PC-9 (cell line): Measurements from ENCODE around the gene FAM162B. TPM values are rescaled to one million over a fixed set of nuclear protein-coding genes. Genes with fewer than 3 reads are reported as not detected.
"Not testable (repeated sequence)": the region's sequence is repeated elsewhere in the genome, so short reads cannot be mapped to it uniquely, and the experiment has no call there.

Experiments used
- BruUV-seq: library from RNA; stranded (reverse); fragments of 400-500 nt; replicated peaks from 2 replicates; lab custom pipeline; 2021; lab: Mats Ljungman, UMichigan
- CTCF ChIA-PET: fragments of 300-600 bp; sonication (Branson Sonifier 250); formaldehyde crosslinking; loops from one replicate; lab custom pipeline; 2022; ENCODE audit warnings: antibody characterized with exemption; lab: Charles Lee
- POLR2A ChIA-PET: fragments of 300-600 bp; sonication (Branson Sonifier 250); formaldehyde crosslinking; loops from one replicate; lab custom pipeline; 2022; ENCODE audit warnings: antibody characterized with exemption; ENCODE audit not compliant: unreplicated experiment; lab: Charles Lee
- DNase-seq, 2 experiments: peaks; one replicate each; pipeline versions ENCODE4 v3.0.0 to v3.0.0-alpha.2; 2015 to 2022; ENCODE audit warnings: mixed read lengths in 1 of 2
- H2AFZ ChIP-seq: fragments of 200-600 bp; sonication (generic); 2 replicates; pipeline ENCODE4 v1.8.1; 2017; ENCODE audit warnings: antibody characterized with exemption
- H3F3A ChIP-seq: fragments of 200-600 bp; sonication (generic); 2 replicates; pipeline ENCODE4 v1.8.1; 2017; ENCODE audit warnings: antibody characterized with exemption, mild to moderate bottlenecking, low read depth; ENCODE audit not compliant: insufficient read depth
- H3K27ac ChIP-seq: fragments of 200-600 bp; sonication (generic); 2 replicates; pipeline ENCODE4 v1.6.1; 2016; ENCODE audit warnings: mixed run types
- H3K27me3 ChIP-seq: fragments of 200-600 bp; sonication (generic); 2 replicates; pipeline ENCODE4 v1.6.1; 2016; ENCODE audit warnings: low read depth, mixed run types; ENCODE audit not compliant: insufficient read depth
- H3K36me3 ChIP-seq: fragments of 200-600 bp; sonication (generic); 2 replicates; pipeline ENCODE4 v1.6.1; 2016; ENCODE audit warnings: low read depth, mixed run types
- H3K4me1 ChIP-seq: fragments of 200-600 bp; sonication (generic); replicated peaks from 2 replicates; pipeline ENCODE4 v1.6.1; 2016; ENCODE audit warnings: mixed run types; ENCODE audit not compliant: insufficient read depth
- H3K4me2 ChIP-seq: fragments of 200-600 bp; sonication (generic); 2 replicates; pipeline ENCODE4 v1.6.1; 2017; ENCODE audit warnings: mixed run types
- H3K4me3 ChIP-seq: fragments of 200-600 bp; sonication (generic); 2 replicates; pipeline ENCODE4 v1.6.1; 2016; ENCODE audit warnings: mixed run types
- H3K79me2 ChIP-seq: fragments of 200-600 bp; sonication (generic); 2 replicates; pipeline ENCODE4 v1.6.1; 2017; ENCODE audit warnings: low read depth, mixed run types
- H3K9me2 ChIP-seq: fragments of 200-600 bp; sonication (generic); 2 replicates; pipeline ENCODE4 v1.8.1; 2017; ENCODE audit warnings: mild to moderate bottlenecking; ENCODE audit not compliant: insufficient read depth
- H3K9me3 ChIP-seq: fragments of 200-600 bp; sonication (generic); 2 replicates; pipeline ENCODE4 v1.8.1; 2016; ENCODE audit warnings: low read depth; ENCODE audit not compliant: insufficient read depth
- H4K20me1 ChIP-seq: fragments of 200-600 bp; sonication (generic); 2 replicates; pipeline ENCODE4 v1.8.1; 2017; ENCODE audit not compliant: insufficient read depth
- CTCF ChIP-seq: fragments of 200-600 bp; sonication (generic); conservative IDR thresholded peaks from 2 replicates; pipeline ENCODE4 v1.6.1; 2017; ENCODE audit warnings: mixed run types, antibody characterized with exemption, mild to moderate bottlenecking, moderate library complexity
- EZH2 ChIP-seq: fragments of 200-600 bp; sonication (generic); IDR thresholded peaks from 2 replicates; pipeline ENCODE4 v1.8.0; 2017; ENCODE audit warnings: antibody characterized with exemption, low read depth
- intact Hi-C: fragments of 100-400 bp; cut with micrococcal nuclease; formaldehyde crosslinking; loops from one replicate; pipeline ENCODE4 v1.10.0; 2022; ENCODE audit not compliant: unreplicated experiment
- total RNA-seq: library from RNA; stranded (reverse); gene quantifications from 2 replicates; pipeline ENCODE4 v1.2.3, GENCODE V29; 2021

Gene FAM162B
- total RNA-seq, 1 experiment from 2014 or later = not detected

DNA sequence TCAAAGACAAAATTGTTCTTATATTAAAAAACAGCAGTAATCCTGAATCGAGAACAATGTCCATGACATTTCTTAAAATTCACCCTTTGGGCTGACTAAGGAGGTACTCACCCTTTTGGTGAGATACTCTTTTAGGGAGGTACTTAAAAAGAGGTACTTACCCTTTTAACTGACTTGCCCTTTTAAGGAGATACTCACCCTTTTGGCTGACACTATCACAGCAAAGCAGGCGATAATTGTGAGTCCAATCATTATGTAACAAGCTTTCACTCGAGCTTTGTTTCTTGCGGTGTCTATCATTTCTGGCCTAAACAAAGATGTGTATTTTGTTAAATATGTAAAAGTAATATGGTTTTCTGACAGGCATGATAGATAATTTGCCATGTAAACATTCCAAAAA lies 3.7 kb downstream of the FAM162B start:
- Histone ChIP-seq H3K9me2 (no peaks in the 10 kb centered on the region), H3K79me2 (no peaks in the 10 kb centered on the region), H3K36me3 (no peaks in the 10 kb centered on the region), H3K9me3 (no peaks in the 10 kb centered on the region), H3K27ac (no peak overlapping the region), H4K20me1 (no peaks in the 10 kb centered on the region), H3K4me2 (no peak overlapping the region), H3K27me3 (no peaks in the 10 kb centered on the region), H3K4me3 (no peak overlapping the region), H3F3A (no peaks in the 10 kb centered on the region), H2AFZ (no peak overlapping the region), H3K4me1 (no peaks in the 10 kb centered on the region)
- ChIA-PET CTCF (no interaction called here), POLR2A (no interaction called here)
- BruUV-seq = no TSS peak
- no peak for TF ChIP-seq EZH2
- TF ChIP-seq CTCF = no peak
- no peak for DNase-seq
- intact Hi-C loops = no loop called here

GRCh38 chr6:116745176-116745575 lies 20.3 kb downstream of the FAM162B start:
- Histone ChIP-seq H3K27me3 (no peaks in the 10 kb centered on the region), H3K27ac (no peak overlapping the region), H3K79me2 (no peaks in the 10 kb centered on the region), H3K36me3 (no peaks in the 10 kb centered on the region), H4K20me1 (no peaks in the 10 kb centered on the region), H2AFZ (no peak overlapping the region), H3F3A (no peaks in the 10 kb centered on the region), H3K4me2 (no peak overlapping the region), H3K9me3 (no peaks in the 10 kb centered on the region), H3K4me3 (no peak overlapping the region), H3K4me1 (no peaks in the 10 kb centered on the region), H3K9me2 (no peaks in the 10 kb centered on the region; the same call in 1 of the 2 replicates)
- no peak for TF ChIP-seq CTCF
- no peak for TF ChIP-seq EZH2
- CTCF ChIA-PET = no interaction called here
- POLR2A ChIA-PET = no interaction called here
- no peak for DNase-seq
- intact Hi-C loops = no loop called here
- BruUV-seq = no TSS peak

DNA sequence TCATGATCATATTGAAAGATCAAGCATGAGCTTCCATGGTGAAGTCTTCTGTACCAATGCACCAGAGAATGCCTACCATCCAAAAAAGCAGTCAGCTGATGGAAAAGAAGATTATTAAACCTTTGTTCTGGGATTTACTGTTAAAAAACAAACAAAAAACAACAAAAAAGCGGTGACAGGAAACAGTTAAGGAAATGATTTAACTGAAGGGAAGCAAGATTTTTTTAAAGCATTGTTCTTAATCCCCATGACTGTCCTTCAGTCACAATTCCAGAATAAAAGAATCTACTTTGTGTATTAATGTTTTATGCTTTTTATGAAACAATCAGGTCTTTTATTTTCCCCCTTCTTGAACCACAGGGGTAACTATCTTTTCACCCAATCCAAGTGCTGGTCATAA lies 23.9 kb downstream of the FAM162B start:
- CTCF ChIA-PET = no interaction called here
- Histone ChIP-seq H3K27me3 (no peaks in the 10 kb centered on the region), H3K79me2 (no peaks in the 10 kb centered on the region), H3K36me3 (0 out of 2 replicates have a peak, but pooled peaks cover under 1% of the 10 kb centered on the region), H3K4me2 (no peak overlapping the region), H3K4me1 (no peaks in the 10 kb centered on the region), H4K20me1 (no peaks in the 10 kb centered on the region), H3K27ac (no peak overlapping the region), H3F3A (no peaks in the 10 kb centered on the region), H3K9me2 (no peaks in the 10 kb centered on the region), H2AFZ (no peak overlapping the region), H3K4me3 (no peak overlapping the region), H3K9me3 (peaks cover 4% of the 10 kb centered on the region; the same call in 1 of the 2 replicates)
- TF ChIP-seq CTCF (no peak), EZH2 (no peak)
- POLR2A ChIA-PET = no interaction called here
- no TSS peak for BruUV-seq
- no peak for DNase-seq
- intact Hi-C loops = no loop called here

GRCh38 chr6:116740486-116740885 lies 25.0 kb downstream of the FAM162B start:
- H3K36me3 ChIP-seq, BruUV-seq, intact Hi-C loops, CTCF ChIA-PET, H3K9me3 ChIP-seq, H2AFZ ChIP-seq, H3K9me2 ChIP-seq, POLR2A ChIA-PET, H3K4me3 ChIP-seq, H3K4me1 ChIP-seq, H3K27ac ChIP-seq, H3F3A ChIP-seq, H3K4me2 ChIP-seq, H3K79me2 ChIP-seq, H4K20me1 ChIP-seq, H3K27me3 ChIP-seq, DNase-seq: not testable (repeated sequence)
